Type B pancreatic cell (in vitro differentiated cells): ENCODE measurements around the gene PPP2R5C. TPM values are rescaled to one million over a fixed set of nuclear protein-coding genes. Genes with fewer than 3 reads are reported as not detected.

Source experiments
- DNase-seq: peaks from one replicate; pipeline ENCODE4 v3.0.0; 2021; ENCODE audit warnings: mixed read lengths; ENCODE audit not compliant: unreplicated experiment; ENCODE audit errors: extremely low spot score
- H3K27ac Mint-ChIP-seq: 2 replicates; pipeline ENCODE4 v1.8.0; 2021; ENCODE audit warnings: mild to moderate bottlenecking, mixed read lengths
- H3K27me3 Mint-ChIP-seq: 2 replicates; pipeline ENCODE4 v1.8.0; 2021; ENCODE audit warnings: mixed read lengths
- H3K36me3 Mint-ChIP-seq: 2 replicates; pipeline ENCODE4 v1.8.0; 2021; ENCODE audit warnings: mixed read lengths
- H3K4me1 Mint-ChIP-seq: one replicate; pipeline ENCODE4 v1.8.0; 2021; ENCODE audit warnings: mixed read lengths; ENCODE audit not compliant: unreplicated experiment
- H3K4me3 Mint-ChIP-seq: 2 replicates; pipeline ENCODE4 v1.8.0; 2021; ENCODE audit warnings: mild to moderate bottlenecking, mixed read lengths
- H3K9me3 Mint-ChIP-seq: 2 replicates; pipeline ENCODE4 v1.8.0; 2021; ENCODE audit warnings: mixed read lengths
- CTCF ChIP-seq: fragments of 200-600 bp; sonication (generic); conservative IDR thresholded peaks from 2 replicates; pipeline ENCODE4 v1.5.0; 2021; ENCODE audit warnings: antibody characterized with exemption, mild to moderate bottlenecking
- total RNA-seq: library from RNA; stranded (reverse); gene quantifications from 2 replicates; pipeline ENCODE4 v1.2.1, GENCODE V29; 2021; ENCODE audit warnings: low replicate concordance

The PPP2R5C gene
- total RNA-seq, 1 donor from 2014 or later, result 99.8 TPM

GRCh38 chr14:101825797-101826196 lies 64.3 kb downstream of the PPP2R5C start:
- H3K4me3 Mint-ChIP-seq, result no peak overlapping the region
- DNase-seq, result no peak
- no peak for TF ChIP-seq CTCF
- H3K36me3 Mint-ChIP-seq, result peaks cover 34% of the 10 kb centered on the region
- peaks cover 16% of the 10 kb centered on the region for H3K9me3 Mint-ChIP-seq
- no peaks in the 10 kb centered on the region for H3K27me3 Mint-ChIP-seq
- peak overlapping the region; percentile 15 for H3K27ac Mint-ChIP-seq
- H3K4me1 Mint-ChIP-seq, result peaks cover 18% of the 10 kb centered on the region

GRCh38 chr14:101826351-101826750 lies 64.8 kb downstream of the PPP2R5C start:
- H3K4me1 Mint-ChIP-seq, result peaks cover 18% of the 10 kb centered on the region
- H3K27me3 Mint-ChIP-seq, result no peaks in the 10 kb centered on the region
- peaks cover 16% of the 10 kb centered on the region for H3K9me3 Mint-ChIP-seq
- DNase-seq, result no peak
- H3K36me3 Mint-ChIP-seq, result peaks cover 34% of the 10 kb centered on the region
- H3K4me3 Mint-ChIP-seq, result no peak overlapping the region
- TF ChIP-seq CTCF, result no peak
- H3K27ac Mint-ChIP-seq, result peak overlapping the region; percentile 15

GRCh38 chr14:101827286-101827685 lies 65.8 kb downstream of the PPP2R5C start:
- Mint-ChIP-seq H3K36me3 (peaks cover 37% of the 10 kb centered on the region), H3K4me1 (peaks cover 18% of the 10 kb centered on the region), H3K9me3 (peaks cover 16% of the 10 kb centered on the region), H3K27me3 (no peaks in the 10 kb centered on the region), H3K27ac (no peak overlapping the region), H3K4me3 (no peak overlapping the region)
- TF ChIP-seq CTCF, result no peak
- DNase-seq, result no peak

GRCh38 chr14:101828046-101828445 lies 66.5 kb downstream of the PPP2R5C start:
- H3K36me3 Mint-ChIP-seq, result peaks cover 37% of the 10 kb centered on the region
- no peak overlapping the region for H3K4me3 Mint-ChIP-seq

GRCh38 chr14:101830271-101830670 lies 68.8 kb downstream of the PPP2R5C start:
- no peak for TF ChIP-seq CTCF
- peaks cover 22% of the 10 kb centered on the region for H3K36me3 Mint-ChIP-seq

More at GRCh38 chr14:101828046-101828445, 66.5 kb downstream of the PPP2R5C start:
- Mint-ChIP-seq H3K4me1 (peaks cover 14% of the 10 kb centered on the region), H3K27me3 (no peaks in the 10 kb centered on the region), H3K9me3 (peaks cover 16% of the 10 kb centered on the region), H3K27ac (no peak overlapping the region)
- no peak for TF ChIP-seq CTCF
- no peak for DNase-seq

GRCh38 chr14:101833045-101833444 lies 71.5 kb downstream of the PPP2R5C start:
- H3K4me1 Mint-ChIP-seq, result peaks cover 13% of the 10 kb centered on the region
- no peaks in the 10 kb centered on the region for H3K27me3 Mint-ChIP-seq
- no peak for TF ChIP-seq CTCF
- DNase-seq, result no peak
- no peaks in the 10 kb centered on the region for H3K9me3 Mint-ChIP-seq
- no peak overlapping the region for H3K27ac Mint-ChIP-seq
- peaks cover 9% of the 10 kb centered on the region for H3K36me3 Mint-ChIP-seq
- H3K4me3 Mint-ChIP-seq, result no peak overlapping the region

More at GRCh38 chr14:101830271-101830670, 68.8 kb downstream of the PPP2R5C start:
- Mint-ChIP-seq H3K9me3 (peaks cover 12% of the 10 kb centered on the region), H3K4me3 (no peak overlapping the region), H3K27me3 (no peaks in the 10 kb centered on the region), H3K4me1 (peaks cover 15% of the 10 kb centered on the region), H3K27ac (no peak overlapping the region)
- no peak for DNase-seq
